ENCODE results near the gene TRRAP. TPM values are rescaled to one million over a fixed set of nuclear protein-coding genes. Genes with fewer than 3 reads are reported as not detected.

TRRAP gene
- total RNA-seq, 2 experiments from 2014 or later, result 45.5 to 48.2 TPM

DNA sequence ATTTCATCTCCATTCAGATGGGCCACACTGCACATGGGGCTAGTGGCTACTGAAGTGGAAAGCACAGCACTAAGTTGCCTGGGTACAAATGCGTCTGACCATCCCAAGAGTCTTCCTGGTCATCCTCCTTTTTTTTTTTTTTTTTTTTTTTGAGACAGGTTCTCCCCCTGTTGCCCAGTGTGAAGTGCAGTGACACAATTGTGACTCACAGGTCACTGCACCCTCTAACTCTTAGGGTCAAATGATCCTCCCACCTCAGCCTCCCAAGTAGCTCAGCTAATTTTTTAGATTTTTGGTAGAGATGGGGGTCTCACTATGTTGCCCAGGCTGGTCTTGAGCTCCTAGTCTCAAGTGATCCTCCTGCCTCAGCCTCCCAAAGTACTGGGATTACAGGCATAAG is 3.4 kb upstream of the TRRAP start:
- no peak overlapping the region for H3K27ac Mint-ChIP-seq
- DNase-seq, result no peak
- H3K4me3 Mint-ChIP-seq, result no peak overlapping the region
- TF ChIP-seq, protein P1, sequence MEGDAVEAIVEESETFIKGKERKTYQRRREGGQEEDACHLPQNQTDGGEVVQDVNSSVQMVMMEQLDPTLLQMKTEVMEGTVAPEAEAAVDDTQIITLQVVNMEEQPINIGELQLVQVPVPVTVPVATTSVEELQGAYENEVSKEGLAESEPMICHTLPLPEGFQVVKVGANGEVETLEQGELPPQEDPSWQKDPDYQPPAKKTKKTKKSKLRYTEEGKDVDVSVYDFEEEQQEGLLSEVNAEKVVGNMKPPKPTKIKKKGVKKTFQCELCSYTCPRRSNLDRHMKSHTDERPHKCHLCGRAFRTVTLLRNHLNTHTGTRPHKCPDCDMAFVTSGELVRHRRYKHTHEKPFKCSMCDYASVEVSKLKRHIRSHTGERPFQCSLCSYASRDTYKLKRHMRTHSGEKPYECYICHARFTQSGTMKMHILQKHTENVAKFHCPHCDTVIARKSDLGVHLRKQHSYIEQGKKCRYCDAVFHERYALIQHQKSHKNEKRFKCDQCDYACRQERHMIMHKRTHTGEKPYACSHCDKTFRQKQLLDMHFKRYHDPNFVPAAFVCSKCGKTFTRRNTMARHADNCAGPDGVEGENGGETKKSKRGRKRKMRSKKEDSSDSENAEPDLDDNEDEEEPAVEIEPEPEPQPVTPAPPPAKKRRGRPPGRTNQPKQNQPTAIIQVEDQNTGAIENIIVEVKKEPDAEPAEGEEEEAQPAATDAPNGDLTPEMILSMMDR (IDR thresholded peaks at IDR 0.05), result no peak
- ChIA-PET POLR2A (no interaction called here), CTCF (no interaction called here)
- H3K9me3 Mint-ChIP-seq, result no peaks in the 10 kb centered on the region
- peaks cover 13% of the 10 kb centered on the region for H3K27me3 Mint-ChIP-seq
- ATAC-seq, result no peak
- H3K4me1 Mint-ChIP-seq (ENCODE audit: low read depth), result peaks cover 3% of the 10 kb centered on the region
- H3K36me3 Mint-ChIP-seq (ENCODE audit: low read depth), result peaks cover 7% of the 10 kb centered on the region
- intact Hi-C loops (cut with micrococcal nuclease), result no loop called here

DNA sequence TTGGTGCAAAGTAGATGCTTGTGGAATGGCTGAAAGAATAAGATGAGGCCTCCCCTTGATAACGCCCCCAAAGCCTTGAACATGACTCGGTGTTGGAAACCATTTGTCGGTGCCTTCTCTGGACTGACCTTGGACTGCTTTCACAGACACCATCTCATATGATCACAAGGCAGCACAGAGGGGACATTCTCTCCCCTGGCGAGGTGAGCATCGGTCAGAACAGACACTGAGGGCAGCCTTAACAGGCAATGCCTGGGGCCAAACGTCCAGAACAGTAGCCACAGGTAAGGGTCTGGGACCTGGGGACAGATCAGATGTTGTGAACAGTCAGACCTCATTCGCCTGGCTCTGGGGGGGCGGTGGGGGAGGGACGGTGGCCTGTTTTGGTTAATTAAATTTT is 2.8 kb upstream of the TRRAP start:
- ATAC-seq (no peak), DNase-seq (no peak)
- Mint-ChIP-seq H3K36me3 (ENCODE audit: low read depth) (peaks cover 10% of the 10 kb centered on the region), H3K4me1 (ENCODE audit: low read depth) (peaks cover 6% of the 10 kb centered on the region), H3K9me3 (no peaks in the 10 kb centered on the region), H3K27ac (no peak overlapping the region), H3K27me3 (peaks cover 11% of the 10 kb centered on the region), H3K4me3 (no peak overlapping the region)
- POLR2A ChIA-PET, result no interaction called here
- intact Hi-C loops (cut with micrococcal nuclease), result no loop called here
- TF ChIP-seq, protein P1 (IDR thresholded peaks at IDR 0.05), result no peak
- CTCF ChIA-PET, result no interaction called here

DNA sequence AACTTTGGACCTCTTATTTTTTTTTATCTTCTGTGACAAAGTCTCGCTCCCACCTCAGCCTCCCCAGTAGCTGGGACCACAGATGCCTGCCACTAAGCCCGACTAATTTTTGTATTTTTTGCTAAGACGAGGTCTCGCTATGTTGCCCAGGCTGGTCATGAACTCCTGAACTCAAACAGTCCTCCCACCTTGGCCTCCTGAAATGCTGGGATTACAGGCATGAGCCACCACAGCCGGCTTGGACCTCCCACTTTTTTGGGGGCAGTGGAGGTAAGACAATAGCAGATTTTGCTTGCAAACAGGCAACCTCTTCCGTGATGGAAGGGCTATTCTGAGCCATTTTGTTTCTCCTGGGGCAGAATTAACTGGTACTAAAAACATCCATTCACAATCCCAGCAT is 1.2 kb upstream of the TRRAP start:
- intact Hi-C loops (cut with micrococcal nuclease), result no loop called here
- H3K27me3 Mint-ChIP-seq, result peaks cover 6% of the 10 kb centered on the region
- peak overlapping the region; percentile 47 for H3K4me3 Mint-ChIP-seq
- H3K9me3 Mint-ChIP-seq, result no peaks in the 10 kb centered on the region
- peaks cover 16% of the 10 kb centered on the region for H3K4me1 Mint-ChIP-seq (ENCODE audit: low read depth)
- ChIA-PET POLR2A (interaction anchor here (1.0 kb wide), 1 partner anchor 8 kb away, joined by 3 read pairs; no protein-coding TSS in a partner anchor), CTCF (interaction anchor here (1.1 to 1.4 kb wide), 2 partner anchors 19 to 456 kb away, joined by 3 read pairs; no protein-coding TSS in a partner anchor)
- no peak for DNase-seq
- H3K36me3 Mint-ChIP-seq (ENCODE audit: low read depth), result peaks cover 18% of the 10 kb centered on the region
- H3K27ac Mint-ChIP-seq, result peak overlapping the region; percentile 25
- TF ChIP-seq, protein P1 (IDR thresholded peaks at IDR 0.05), result no peak
- ATAC-seq, result no peak

DNA sequence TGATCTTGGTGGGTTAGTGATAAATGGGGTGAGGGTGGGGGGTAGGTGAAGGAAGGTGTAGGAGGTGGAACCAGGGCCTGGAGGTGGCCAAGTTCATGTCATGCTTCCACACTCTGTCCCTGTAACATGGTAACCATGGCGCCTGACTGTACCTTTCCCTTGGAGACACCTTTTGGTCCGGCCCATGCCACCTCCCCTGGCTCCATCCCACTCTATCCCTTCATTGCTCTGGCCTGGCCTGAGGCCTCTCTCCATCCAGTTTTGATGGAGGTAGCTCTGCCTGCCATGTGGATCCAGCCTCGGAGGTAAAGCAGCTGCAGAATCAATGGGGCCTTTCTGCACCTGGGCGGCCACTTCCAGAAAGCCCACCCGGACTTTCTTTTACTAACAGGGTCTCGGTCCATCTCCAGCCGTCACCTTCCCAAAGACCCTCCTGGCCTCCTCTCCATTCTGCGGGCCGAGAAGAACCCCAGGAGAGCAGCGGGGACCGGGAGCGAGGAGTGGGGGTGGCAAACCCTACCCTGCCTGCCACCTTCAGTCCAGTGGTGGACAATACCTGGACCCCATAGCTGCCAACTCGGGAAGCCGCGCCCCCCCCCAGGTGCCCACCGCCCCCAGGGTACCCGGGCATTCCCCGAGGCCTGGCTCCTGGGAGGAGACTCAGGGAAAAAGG is 504 bp upstream of the TRRAP start:
- ATAC-seq (no peak), DNase-seq (no peak)
- no peaks in the 10 kb centered on the region for H3K9me3 Mint-ChIP-seq
- H3K36me3 Mint-ChIP-seq (ENCODE audit: low read depth), result peaks cover 23% of the 10 kb centered on the region
- peaks cover 3% of the 10 kb centered on the region for H3K27me3 Mint-ChIP-seq
- peak overlapping the region; percentile 47 for H3K4me3 Mint-ChIP-seq
- peaks cover 17% of the 10 kb centered on the region for H3K4me1 Mint-ChIP-seq (ENCODE audit: low read depth)
- intact Hi-C loops (cut with micrococcal nuclease), result no loop called here
- H3K27ac Mint-ChIP-seq, result peak overlapping the region; percentile 34
- TF ChIP-seq, protein P1 (IDR thresholded peaks at IDR 0.05), result no peak
- ChIA-PET POLR2A (interaction anchor here (0.7 to 1.1 kb wide), 4 partner anchors 9 to 46 kb away, joined by 3 read pairs; no protein-coding TSS in a partner anchor), CTCF (interaction anchor here (1.1 to 2.6 kb wide), 3 partner anchors 15 to 456 kb away, joined by 3 to 23 read pairs (median 5); no protein-coding TSS in a partner anchor)
